GM12874 (cell line): ENCODE data around the gene HIPK4.

Experiments used
- TF ChIP-seq, protein P1 (sequence below): IDR thresholded peaks from 2 replicates; pipeline ENCODE4 v1.5.1; 2011; ENCODE audit warnings: low read depth, mild to moderate bottlenecking, control low read depth, low read length, moderate library complexity; ENCODE audit not compliant: insufficient read depth

HIPK4 gene

DNA sequence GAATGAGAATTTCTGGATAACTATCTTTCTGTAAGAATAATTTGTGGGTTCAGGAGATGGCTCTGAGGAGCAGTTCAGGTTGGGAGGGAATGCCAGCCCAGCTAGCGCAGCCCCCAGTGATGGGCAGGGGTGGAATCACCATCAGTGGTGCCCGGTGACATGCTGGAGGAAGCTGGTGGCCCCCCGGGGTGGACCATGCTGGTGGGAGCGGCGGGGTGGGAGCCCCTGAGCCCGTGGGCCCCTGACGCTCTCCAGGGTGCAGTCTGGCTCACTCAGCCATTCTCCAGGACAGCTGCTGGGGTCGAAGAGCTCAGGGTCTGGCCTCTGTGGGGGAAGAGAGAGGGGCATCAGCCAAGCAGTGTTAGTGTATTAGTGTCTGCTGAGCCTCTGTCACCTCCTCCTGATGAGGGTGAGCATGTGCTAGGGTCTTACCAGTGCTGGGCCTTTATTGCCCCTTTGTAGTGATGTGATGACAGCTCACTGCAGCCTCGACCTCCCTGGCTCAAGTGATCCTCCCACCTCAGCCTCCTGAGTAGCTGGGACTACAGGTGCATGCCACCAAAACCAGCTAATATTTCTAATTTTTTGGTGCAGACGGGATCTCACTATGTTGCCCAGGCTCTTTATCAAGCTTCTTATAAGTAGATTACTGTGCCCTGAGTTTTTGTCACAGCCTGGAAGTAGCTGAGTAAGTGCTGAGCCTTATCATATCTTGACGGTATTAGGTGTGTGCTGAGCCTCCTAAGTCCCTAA is 10.4 kb downstream of the HIPK4 start:
- TF ChIP-seq, protein P1, sequence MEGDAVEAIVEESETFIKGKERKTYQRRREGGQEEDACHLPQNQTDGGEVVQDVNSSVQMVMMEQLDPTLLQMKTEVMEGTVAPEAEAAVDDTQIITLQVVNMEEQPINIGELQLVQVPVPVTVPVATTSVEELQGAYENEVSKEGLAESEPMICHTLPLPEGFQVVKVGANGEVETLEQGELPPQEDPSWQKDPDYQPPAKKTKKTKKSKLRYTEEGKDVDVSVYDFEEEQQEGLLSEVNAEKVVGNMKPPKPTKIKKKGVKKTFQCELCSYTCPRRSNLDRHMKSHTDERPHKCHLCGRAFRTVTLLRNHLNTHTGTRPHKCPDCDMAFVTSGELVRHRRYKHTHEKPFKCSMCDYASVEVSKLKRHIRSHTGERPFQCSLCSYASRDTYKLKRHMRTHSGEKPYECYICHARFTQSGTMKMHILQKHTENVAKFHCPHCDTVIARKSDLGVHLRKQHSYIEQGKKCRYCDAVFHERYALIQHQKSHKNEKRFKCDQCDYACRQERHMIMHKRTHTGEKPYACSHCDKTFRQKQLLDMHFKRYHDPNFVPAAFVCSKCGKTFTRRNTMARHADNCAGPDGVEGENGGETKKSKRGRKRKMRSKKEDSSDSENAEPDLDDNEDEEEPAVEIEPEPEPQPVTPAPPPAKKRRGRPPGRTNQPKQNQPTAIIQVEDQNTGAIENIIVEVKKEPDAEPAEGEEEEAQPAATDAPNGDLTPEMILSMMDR: no peak

DNA sequence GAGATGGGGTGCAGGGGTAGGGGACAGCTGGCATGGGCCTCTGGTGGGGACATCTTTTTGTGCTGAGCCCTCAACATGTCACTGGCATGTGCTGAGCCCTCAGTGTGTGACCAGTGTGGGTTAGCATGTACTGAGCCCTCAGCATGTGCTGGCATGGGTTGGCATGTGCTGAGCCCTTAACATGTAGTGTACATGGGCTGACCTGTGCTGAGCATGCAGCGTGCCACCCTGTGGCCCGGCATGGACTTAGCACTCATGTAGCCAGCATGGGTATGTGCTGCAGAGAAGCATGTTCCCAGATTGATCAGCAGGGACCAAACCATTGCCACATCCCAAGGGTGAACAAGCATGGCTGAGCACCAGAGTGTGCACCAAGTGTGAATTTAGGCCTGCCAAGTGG is 11.5 kb downstream of the HIPK4 start:
- TF ChIP-seq, protein P1: 0 out of 2 replicates have a peak, but pooled peaks have one; percentile 39

DNA sequence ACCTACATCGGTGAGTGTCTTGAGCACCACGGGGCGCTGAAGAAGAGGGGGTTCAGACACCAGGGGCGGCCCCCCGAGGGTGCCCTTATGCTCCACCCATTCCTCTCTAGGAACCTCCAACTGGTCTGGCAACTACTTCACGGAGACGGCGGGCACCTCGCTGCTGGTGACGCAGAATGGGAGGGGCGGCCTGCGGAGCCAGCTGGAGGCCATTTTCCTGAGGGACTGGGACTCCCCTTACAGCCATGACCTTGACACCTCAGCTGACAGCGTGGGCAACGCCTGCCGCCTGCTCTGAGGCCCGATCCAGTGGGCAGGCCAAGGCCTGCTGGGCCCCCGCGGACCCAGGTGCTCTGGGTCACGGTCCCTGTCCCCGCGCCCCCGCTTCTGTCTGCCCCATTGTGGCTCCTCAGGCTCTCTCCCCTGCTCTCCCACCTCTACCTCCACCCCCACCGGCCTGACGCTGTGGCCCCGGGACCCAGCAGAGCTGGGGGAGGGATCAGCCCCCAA is 12.1 kb downstream of the HIPK4 start:
- TF ChIP-seq, protein P1: no peak

DNA sequence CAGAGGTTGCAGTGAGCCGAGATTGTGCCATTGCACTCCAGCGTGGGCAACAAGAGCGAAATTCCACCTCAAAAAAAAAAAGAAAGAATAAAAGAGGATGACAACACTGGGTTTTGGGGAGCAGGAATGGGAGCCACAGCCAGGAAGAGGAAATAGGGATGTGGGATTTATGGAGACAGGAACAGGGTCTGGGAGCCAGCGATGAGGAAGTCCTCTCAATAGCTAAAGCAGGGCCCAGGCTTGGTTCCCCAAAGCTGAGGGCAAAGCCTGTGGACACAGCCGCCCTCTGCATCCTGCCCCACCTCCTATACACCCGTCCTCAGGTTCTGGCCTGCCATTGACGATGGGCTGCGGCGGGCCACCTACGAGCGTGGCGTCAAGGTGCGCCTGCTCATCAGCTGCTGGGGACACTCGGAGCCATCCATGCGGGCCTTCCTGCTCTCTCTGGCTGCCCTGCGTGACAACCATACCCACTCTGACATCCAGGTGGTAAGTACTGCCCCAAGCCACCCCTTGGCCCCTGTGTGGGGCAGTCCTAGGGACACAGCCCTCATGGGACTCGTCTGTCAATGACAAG is 13.6 kb downstream of the HIPK4 start:
- TF ChIP-seq, protein P1: no peak

DNA sequence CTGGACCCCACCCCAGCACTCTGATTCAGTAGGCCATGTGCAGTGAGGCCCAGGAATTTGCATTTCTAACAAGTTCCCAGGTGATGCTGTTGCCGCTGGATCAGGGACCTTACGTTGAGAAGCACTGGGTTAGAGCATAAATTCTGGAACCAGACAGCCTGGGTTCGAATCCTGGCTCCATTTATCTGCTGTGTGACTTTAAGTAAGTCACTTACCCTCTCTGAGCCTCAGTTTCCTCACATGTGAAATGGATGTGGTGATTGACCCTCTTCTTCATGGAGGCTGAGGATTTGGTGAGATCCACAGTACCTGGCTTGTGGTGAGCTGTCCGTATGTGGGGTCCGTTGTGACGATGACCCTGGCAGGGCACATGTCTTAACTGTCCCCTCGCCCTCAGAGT is 15.9 kb downstream of the HIPK4 start:
- TF ChIP-seq, protein P1: no peak

DNA sequence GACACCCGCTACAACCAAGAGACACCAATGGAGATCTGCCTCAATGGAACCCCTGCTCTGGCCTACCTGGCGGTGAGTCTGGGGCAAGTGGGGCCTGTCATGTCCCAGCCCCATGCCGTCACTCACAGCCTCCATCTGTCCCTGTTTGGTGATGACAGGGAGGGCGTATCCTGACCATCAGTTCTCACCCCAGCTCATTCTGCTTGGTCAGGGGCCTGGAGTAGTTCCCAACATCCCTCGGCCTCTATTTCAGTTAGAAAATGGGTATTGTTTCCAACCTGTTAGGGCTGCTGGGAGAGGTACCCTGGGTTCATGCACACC is 18.2 kb downstream of the HIPK4 start:
- TF ChIP-seq, protein P1: no peak

DNA sequence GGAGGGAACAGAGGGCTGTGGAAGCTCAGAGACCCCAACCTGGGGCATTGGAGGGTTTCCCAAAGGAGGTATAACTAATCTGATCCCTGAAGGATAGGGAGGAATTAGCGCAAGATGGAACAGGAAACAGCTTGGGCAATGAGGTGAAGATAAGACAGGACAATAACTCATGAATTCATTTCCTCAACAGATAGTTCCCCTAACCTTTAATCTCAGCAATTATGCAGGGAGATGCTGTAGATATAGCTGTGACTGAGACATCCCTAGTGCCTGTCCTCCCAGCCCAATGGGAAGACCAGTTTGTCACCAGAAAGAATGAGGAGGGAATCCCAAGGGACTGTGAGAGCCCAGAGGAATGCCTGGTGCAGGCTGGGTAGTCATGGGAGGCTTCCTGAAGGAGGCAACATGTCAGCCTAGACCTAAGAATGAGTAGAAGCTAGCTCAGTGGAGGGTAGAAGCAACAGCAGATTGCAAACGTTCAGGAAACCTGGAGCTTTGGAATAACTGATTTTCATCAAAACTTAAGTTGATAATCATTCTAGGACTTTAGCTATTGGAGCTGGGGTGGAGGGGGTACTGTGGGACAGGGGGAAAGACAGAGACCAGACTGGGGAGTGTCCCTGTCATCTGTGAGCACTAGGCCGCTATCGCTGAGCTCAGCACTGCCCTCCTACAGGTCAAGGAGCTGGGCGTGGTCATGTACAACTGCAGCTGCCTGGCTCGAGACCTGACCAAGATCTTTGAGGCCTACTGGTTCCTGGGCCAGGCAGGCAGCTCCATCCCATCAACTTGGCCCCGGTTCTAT is 18.8 kb downstream of the HIPK4 start:
- TF ChIP-seq, protein P1: no peak
